HS-27A (cell line): ENCODE measurements around the gene TRERF1.
"Not testable (repeated sequence)": the region's sequence is repeated elsewhere in the genome, so short reads cannot be mapped to it uniquely, and the experiment has no call there.

Experiments
- DNase-seq: peaks from one replicate; pipeline ENCODE4 v3.0.0-alpha.2; 2012; ENCODE audit warnings: low read depth, missing footprints

TRERF1 gene

GRCh38 chr6:42221546-42221945 lies 230.2 kb downstream of the TRERF1 start:
- DNase-seq, result no peak

GRCh38 chr6:42220807-42221206 lies 230.9 kb downstream of the TRERF1 start:
- DNase-seq, result no peak

DNA sequence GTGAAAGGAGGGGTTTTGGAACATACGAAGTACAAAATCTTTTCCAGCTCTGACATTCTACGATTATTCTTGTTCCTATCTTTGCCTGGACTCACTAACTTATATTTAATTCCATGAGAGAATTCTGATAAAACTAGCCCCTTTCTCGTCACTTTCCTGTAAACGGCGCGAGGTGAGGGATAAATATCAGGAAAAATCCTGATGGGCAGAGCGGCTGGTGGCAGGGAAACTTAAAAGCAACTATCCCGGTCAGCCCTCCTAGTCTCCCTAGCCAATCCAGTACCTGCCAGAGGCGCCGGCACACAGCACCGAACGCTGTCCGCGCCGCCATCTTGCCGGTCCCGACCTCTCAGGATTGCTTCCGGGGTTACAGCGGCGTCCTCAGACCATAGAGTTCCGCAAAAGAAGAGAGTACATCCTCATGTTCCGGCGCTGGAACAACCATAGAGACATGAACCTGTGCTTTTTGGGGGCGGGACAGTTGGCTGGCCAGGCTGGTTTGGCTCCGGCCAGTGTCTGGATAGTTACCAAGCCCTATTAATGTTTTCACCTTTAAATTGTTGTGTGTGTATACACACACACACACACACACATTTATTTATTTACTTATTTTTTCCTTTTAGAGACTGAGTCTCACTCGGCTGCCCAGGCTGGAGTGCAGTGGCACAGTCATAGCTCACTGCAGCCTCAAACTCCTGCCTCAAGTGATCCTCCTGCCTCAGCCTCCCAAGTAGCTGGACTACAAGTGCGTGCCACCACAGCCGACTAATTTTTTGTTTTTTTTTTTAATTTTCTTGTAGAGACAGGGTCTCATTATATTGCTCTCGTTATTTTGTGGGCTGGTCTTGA lies 234.0 kb downstream of the TRERF1 start, which contains the start of gene MRPS10:
MRPS10 (minus strand) TSS at position 343 of the 849 bp plus-strand sequence; CDS start at position 331, 12 bp downstream.
- peak; percentile 90 for DNase-seq

- DNase-seq, result no peak
These were observed 234.6 kb downstream of the TRERF1 start for GRCh38 chr6:42217157-42217518.

- DNase-seq, result not testable (repeated sequence)
These were observed 235.2 kb downstream of the TRERF1 start for GRCh38 chr6:42216495-42216894.

DNA sequence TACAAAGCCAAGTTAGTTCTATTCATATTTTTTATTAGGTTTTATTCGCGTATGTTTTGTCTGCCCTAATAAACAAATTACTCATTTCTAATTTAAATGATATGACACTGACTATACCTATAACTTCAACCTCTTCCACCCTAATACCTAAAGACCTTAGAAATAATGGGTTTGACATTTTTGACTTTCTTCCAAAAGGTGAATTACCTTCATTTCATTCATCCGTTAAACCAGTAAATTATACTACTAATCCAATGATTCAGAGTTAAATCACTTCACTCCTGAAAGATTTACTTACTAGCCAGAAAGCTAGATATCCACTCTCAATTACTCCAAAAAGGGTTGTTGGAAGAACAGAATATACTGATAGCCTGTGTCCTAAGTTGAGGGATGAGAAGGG lies 239.3 kb downstream of the TRERF1 start:
- no peak for DNase-seq

DNA sequence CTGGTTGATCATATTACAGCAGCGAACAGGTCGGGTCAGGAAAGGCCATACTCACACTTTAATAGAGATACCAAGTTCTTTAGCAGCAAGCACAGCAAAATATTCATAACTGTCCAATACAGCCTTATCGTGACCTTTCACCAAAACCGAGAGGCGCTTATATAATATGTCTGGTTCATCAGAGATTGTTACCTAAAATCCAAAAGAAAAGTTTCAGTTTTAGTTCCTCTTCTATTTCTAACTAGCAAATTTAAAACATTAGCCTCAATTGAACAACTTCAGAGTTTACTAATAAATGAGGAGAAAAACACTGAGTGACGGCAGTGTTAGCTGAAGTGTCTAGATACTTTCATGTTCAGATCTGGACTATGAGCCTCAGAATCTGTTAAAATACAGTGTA lies 240.0 kb downstream of the TRERF1 start:
- DNase-seq, result no peak

DNA sequence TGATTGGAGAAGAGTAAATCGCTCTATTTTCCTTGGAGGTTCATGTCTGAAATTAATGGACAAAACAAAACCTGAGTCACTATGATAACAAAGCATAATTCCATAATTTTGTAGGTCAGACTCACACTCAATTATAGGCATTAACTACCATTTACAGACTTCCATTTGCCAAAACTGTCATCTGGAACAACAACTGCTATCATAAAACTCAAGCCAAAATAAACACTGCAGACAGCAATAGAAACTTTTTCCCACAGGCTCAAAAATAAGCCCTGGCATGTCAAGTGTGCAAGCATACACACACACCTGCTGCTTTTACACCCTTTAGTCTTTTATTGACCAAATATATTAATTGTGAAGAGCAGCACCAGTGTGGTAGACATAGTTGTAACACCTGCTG lies 241.2 kb downstream of the TRERF1 start:
- DNase-seq, result no peak

DNA sequence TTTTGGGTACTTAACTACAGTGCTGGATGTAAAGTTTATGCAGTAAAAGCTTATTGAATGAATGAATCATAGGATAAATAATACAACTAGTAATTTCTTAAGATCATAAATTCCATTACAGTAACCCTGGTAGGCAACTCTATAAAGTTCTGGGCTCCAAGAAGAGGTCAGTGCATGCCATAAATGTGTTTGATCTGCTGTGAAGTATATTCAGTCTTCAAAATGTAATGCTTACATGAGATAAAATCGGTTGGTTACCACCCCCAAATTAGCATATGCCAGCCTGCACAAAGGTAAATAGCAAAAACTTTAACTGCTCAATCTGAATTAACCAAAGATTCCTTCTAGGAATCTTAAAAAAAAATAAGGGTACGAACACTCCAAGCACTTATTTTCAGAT lies 244.2 kb downstream of the TRERF1 start:
- DNase-seq, result not testable (repeated sequence)

DNA sequence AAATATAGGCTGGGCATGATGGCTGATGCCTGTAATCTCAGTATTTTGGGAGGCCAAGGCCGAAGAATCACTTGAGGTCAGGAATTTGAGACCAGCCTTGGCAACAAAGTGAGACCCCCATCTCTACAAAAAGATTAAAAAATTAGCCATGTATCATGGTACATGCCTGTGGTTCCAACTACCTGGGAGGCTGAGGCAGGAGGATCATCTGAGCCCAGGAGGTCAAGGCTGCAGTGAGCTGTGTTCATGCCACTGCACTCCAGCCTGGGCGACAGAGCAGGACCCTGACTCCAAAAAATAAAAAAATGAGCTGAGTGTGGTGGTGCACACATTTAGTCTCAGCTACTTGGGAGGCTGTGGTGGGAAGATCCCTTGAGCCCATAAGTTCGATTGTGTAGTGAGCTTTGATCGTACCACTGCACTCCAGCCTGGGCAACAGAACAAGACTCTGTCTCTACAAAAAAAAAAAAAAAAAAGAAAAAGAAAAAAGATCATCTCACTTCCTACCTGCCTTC lies 246.9 kb downstream of the TRERF1 start:
- DNase-seq, result no peak

- DNase-seq, result no peak
These were observed 248.5 kb downstream of the TRERF1 start for GRCh38 chr6:42203183-42203582.

DNA sequence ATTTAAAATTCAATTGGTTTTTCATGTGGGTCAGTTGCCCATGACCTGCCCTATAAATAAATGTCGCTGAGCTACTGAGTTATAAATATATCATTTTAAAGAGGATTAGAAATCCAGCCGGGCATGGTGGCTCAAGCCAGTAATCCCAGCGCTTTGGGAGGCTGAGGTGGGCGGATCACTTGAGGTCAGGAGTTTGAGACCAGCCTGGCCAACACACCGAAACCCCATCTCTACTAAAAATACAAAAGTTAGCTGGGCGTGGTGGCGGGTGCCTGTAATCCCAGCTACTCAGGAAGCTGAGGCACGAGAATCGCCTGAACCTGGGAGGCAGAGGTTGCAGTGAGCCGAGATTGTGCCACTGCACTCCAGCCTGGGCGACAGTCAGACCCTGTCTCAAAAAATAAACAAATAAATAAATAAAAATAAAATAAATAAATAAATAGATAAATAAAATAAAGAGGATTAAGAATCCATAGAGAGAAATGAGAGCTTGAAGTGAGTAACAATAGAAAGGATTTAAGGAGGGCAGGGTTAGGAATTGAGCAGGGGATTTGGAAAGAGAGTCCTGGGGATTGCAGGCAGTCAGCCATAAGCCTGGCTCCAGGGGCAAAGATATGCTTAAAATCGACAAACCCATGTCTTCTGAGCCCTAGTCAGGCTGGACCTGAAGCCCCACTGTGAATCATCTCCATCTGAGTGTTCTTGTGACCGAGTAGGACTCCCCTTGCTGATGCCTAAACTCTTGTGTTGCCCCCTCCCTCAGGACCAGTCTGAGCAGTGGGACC lies 249.4 kb downstream of the TRERF1 start:
- not testable (repeated sequence) for DNase-seq

- no peak for DNase-seq
These were observed 250.3 kb downstream of the TRERF1 start for GRCh38 chr6:42201382-42201781.

DNA sequence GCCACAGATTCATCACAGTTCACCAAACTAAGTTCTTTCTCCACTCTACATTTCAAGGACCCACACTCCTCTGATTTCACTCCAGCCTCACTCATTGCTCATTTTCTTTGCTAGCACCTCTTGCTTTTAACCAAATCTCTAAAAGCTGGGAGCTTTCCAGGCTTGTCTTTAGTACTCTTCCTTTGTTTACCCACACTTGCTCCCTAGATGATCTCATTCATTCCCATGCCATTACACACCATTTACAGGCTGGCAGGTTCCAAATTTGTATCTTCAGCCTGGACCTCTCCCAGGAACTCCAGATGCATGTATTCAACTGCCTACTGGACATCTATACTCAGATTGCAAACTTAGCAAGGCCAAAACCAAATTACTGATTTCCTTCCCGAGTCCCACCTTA lies 251.7 kb downstream of the TRERF1 start:
- DNase-seq, result peak; percentile 87

GRCh38 chr6:42199106-42199981 lies 252.4 kb downstream of the TRERF1 start:
- no peak for DNase-seq

GRCh38 chr6:42197555-42198362 lies 254.0 kb downstream of the TRERF1 start:
- no peak for DNase-seq

DNA sequence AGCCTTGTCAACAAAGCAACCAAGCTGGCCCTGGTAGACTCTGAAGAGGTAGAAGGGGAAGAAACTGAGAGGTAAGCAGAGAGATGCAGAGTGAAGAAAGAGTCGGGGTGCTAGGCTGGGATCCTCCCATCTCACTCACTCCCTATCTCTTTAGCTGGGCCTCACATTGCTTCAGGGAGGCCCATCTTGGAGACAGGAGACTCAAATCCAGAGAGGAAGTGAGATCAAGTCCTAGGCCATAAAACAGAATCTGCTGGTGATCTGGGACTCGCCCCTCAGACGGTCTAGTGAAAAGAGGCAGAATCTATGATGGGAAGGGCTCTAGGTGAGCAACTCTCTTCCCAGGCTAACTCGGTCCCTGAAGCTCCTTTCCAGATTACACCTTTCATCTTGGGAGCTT lies 256.3 kb downstream of the TRERF1 start:
- no peak for DNase-seq

DNA sequence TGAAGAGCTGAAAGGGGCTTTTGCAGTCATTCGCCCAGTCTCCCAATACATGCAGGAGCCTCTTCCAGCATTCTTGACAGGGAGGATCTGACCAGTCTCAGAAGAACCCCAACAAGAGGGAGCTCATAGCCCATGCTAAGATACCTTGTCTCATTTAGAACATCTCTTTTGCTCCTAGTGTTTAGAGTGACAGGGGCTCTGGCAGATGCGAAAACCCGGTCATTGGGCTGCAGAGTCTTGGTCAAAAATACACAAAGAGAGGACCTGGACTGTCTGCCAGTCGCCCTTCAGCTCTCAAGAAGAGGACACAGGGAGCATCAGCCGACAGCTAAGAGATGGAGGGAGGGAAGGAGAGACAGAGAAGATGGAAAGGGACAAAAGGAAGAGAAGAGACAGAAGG lies 257.7 kb downstream of the TRERF1 start:
- no peak for DNase-seq

DNA sequence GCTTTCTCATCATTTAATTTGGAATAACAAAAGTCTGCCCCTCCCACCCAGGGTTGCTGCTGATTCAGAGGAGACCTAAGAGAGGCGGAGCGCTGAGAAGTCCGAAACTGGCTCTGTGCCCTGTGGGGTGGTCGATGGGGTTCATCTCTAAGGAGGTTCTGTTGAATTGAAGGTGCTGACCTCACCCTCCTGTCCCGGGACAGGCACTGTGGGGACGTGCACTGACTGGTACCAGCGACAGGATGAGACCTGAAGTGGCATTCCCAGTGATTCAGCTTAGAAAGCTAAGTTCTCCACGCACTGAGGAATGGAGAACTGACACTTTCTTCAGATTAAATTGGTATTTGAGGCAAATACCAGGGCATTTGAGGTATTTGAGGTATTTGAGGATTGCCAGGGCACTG lies 258.2 kb downstream of the TRERF1 start:
- peak; percentile 85 for DNase-seq

- DNase-seq, result not testable (repeated sequence)
These were observed 259.3 kb downstream of the TRERF1 start for GRCh38 chr6:42192385-42192784.

- DNase-seq, result peak; percentile 52
These were observed 261.1 kb downstream of the TRERF1 start for GRCh38 chr6:42190554-42191183.
